T-cell (primary cell): ENCODE data around the gene GPRIN2. TPM values are rescaled to one million over a fixed set of nuclear protein-coding genes. Genes with fewer than 3 reads are reported as not detected.
"Not testable (repeated sequence)": the region's sequence is repeated elsewhere in the genome, so short reads cannot be mapped to it uniquely, and the experiment has no call there.

Experiments
- ATAC-seq, 4 experiments: fragments of 200-7000 bp in 3 of 4; fragments of 150-1000 bp in 1 of 4; cut with Tn5 transposase; replicated peaks in 1 of 4; 1 replicate in 3 of 4; 2 replicates in 1 of 4; pipeline ENCODE4 v1.10.0; 2021; ENCODE audit warnings: moderate library complexity in 3 of 4, mild to moderate bottlenecking in 2 of 4, moderate number of reproducible peaks in 1 of 4
- CTCF ChIA-PET, 2 donors: fragments of 300-600 bp; sonication (Branson Sonifier 250); formaldehyde crosslinking; loops; one replicate each; lab custom pipeline; 2022; ENCODE audit warnings: antibody characterized with exemption in 2 of 2; lab: Charles Lee
- POLR2A ChIA-PET, 2 donors: fragments of 300-600 bp; sonication (Branson Sonifier 250); formaldehyde crosslinking; loops; one replicate each; lab custom pipeline; 2022; ENCODE audit warnings: antibody characterized with exemption in 2 of 2; lab: Charles Lee
- DNase-seq, 35 experiments: peaks; one replicate each; pipeline versions ENCODE4 v3.0.0 to v3.0.0-alpha.2; 2013 to 2023
- H3K27ac ChIP-seq: one replicate; pipeline ENCODE4 v1.5.1; 2013; ENCODE audit warnings: low read length
- H3K27me3 ChIP-seq, 2 experiments: replicated peaks in 1 of 2; 1 replicate in 1 of 2; 2 replicates in 1 of 2; pipeline versions ENCODE4 v1.6.1 to v1.7.0; 2013; ENCODE audit warnings: low read length in 1 of 2, mixed read lengths in 1 of 2; ENCODE audit not compliant: control insufficient read depth in 2 of 2, insufficient read depth in 2 of 2; ENCODE audit errors: extremely low read depth in 1 of 2
- H3K36me3 ChIP-seq, 2 donors: 1 replicate in 1 of 2; 2 replicates in 1 of 2; pipeline versions ENCODE4 v1.6.1 to v1.7.0; 2013; ENCODE audit warnings: low read length in 1 of 2; ENCODE audit not compliant: control insufficient read depth in 2 of 2, insufficient read depth in 1 of 2; ENCODE audit errors: extremely low read depth in 1 of 2
- H3K4me1 ChIP-seq, 2 experiments: 1 replicate in 1 of 2; 2 replicates in 1 of 2; pipeline versions ENCODE4 v1.6.1 to v1.7.0; 2013; ENCODE audit warnings: low read length in 2 of 2, mixed read lengths in 1 of 2; ENCODE audit not compliant: insufficient read depth in 2 of 2, control insufficient read depth in 1 of 2; ENCODE audit errors: extremely low read depth in 1 of 2
- H3K4me3 ChIP-seq, 2 donors: 1 replicate in 1 of 2; 2 replicates in 1 of 2; pipeline versions ENCODE4 v1.5.1 to v1.7.0; 2013; ENCODE audit warnings: mild to moderate bottlenecking in 2 of 2, low read length in 1 of 2, moderate library complexity in 1 of 2; ENCODE audit not compliant: control insufficient read depth in 1 of 2; ENCODE audit errors: extremely low read depth in 1 of 2
- H3K9me3 ChIP-seq: 2 replicates; pipeline ENCODE4 v1.7.0; 2013
- H3K27ac Mint-ChIP-seq, 2 donors: one replicate each; pipeline ENCODE4 v1.8.0; 2020 to 2021; ENCODE audit warnings: mild to moderate bottlenecking in 2 of 2, mixed read lengths in 2 of 2
- H3K27me3 Mint-ChIP-seq, 2 donors: one replicate each; pipeline ENCODE4 v1.8.0; 2021 to 2022; ENCODE audit warnings: mixed read lengths in 2 of 2
- H3K36me3 Mint-ChIP-seq: one replicate; pipeline ENCODE4 v1.8.0; 2021; ENCODE audit warnings: mixed read lengths
- H3K4me1 Mint-ChIP-seq, 3 donors: one replicate each; pipeline ENCODE4 v1.8.0; 2020 to 2022; ENCODE audit warnings: mixed read lengths in 3 of 3, mild to moderate bottlenecking in 1 of 3
- H3K4me3 Mint-ChIP-seq, 3 donors: one replicate each; pipeline ENCODE4 v1.8.0; 2020 to 2022; ENCODE audit warnings: mild to moderate bottlenecking in 3 of 3, mixed read lengths in 3 of 3, moderate library complexity in 3 of 3
- H3K9me3 Mint-ChIP-seq, 3 donors: one replicate each; pipeline ENCODE4 v1.8.0; 2020 to 2022; ENCODE audit warnings: mixed read lengths in 3 of 3
- WGBS: methylation state at CpG from one replicate; pipeline ENCODE4 v1.1.5; 2013; ENCODE audit warnings: missing lambda C conversion rate; ENCODE audit not compliant: insufficient coverage; 5-methylcytosine and 5-hydroxymethylcytosine counted together
- total RNA-seq, 35 experiments: library from RNA in 6 of 35; stranded (reverse) in 6 of 35; fragments of 120-200 nt in 1 of 35; gene quantifications; one replicate each; pipeline versions ENCODE4 v1.2.1 to v1.2.4 and lab custom pipeline; 2013 to 2026

The GPRIN2 gene
- total RNA-seq, 5 donors from 2014 or later (not counting 1 experiment from before 2014, with no cell fraction given), result not detected

DNA sequence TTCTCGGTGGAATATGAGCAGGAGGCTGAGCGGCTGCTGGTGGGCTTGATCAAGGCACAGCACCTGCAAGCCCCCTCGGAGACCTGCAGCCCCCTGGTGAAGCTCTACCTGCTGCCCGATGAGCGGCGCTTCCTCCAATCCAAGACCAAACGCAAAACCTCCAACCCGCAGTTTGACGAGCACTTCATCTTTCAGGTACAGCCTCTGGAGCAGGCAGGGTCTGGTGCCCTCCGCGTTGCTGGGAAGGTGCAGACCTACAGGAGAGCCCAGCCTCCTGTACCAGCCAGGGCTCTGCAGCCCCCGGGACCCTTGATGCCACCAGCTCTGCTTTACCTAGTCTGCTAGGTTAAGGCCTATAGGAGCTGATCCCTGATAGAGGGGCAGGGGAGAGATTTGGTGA, 25.5 kb upstream of the GPRIN2 start:
- H3K4me1 ChIP-seq, H3K27ac Mint-ChIP-seq, H3K27ac ChIP-seq, H3K9me3 Mint-ChIP-seq, H3K27me3 Mint-ChIP-seq, H3K36me3 ChIP-seq, POLR2A ChIA-PET, H3K9me3 ChIP-seq, H3K4me1 Mint-ChIP-seq, ATAC-seq, H3K4me3 ChIP-seq, H3K27me3 ChIP-seq, H3K36me3 Mint-ChIP-seq, DNase-seq, CTCF ChIA-PET, H3K4me3 Mint-ChIP-seq: not testable (repeated sequence)
- no CpG with 5 or more reads among the region's 12 CpGs for WGBS

DNA sequence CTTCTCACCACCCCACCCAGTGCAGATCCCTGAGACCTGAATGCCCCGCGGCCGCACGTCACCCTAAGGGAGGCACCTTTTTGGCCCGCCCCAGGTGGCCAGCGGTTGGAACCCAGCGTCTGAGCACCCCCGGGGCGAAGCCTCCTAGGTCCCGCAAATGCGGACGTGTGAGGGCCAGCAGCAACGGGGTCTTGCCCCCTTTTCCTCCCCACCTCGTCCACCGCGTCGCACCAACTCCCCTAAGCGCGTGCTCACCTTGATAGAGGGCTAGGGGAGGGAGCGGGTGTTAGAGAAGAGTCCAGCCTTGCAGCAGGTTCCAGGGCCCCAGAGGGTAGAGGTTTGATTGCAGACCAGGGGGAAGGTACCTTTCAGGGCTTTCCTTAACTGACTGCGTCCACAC, 22.9 kb upstream of the GPRIN2 start:
- H3K27ac Mint-ChIP-seq, H3K27me3 ChIP-seq, H3K36me3 Mint-ChIP-seq, H3K36me3 ChIP-seq, ATAC-seq, H3K9me3 Mint-ChIP-seq, H3K9me3 ChIP-seq, DNase-seq, H3K4me3 Mint-ChIP-seq, H3K4me3 ChIP-seq, H3K27ac ChIP-seq, CTCF ChIA-PET, H3K4me1 Mint-ChIP-seq, H3K4me1 ChIP-seq, POLR2A ChIA-PET, H3K27me3 Mint-ChIP-seq: not testable (repeated sequence)
- no CpG with 5 or more reads among the region's 21 CpGs for WGBS

GRCh38 chr10:46578474-46579178, 22.2 kb upstream of the GPRIN2 start, which contains the start of gene SYT15:
TSS of gene SYT15 (plus strand) at chr10:46579128. CDS start at chr10:46579169, 41 bp downstream.
- DNase-seq, H3K27ac ChIP-seq, H3K4me3 Mint-ChIP-seq, POLR2A ChIA-PET, H3K9me3 Mint-ChIP-seq, H3K36me3 ChIP-seq, H3K4me3 ChIP-seq, CTCF ChIA-PET, H3K27me3 Mint-ChIP-seq, H3K9me3 ChIP-seq, H3K4me1 Mint-ChIP-seq, H3K36me3 Mint-ChIP-seq, H3K4me1 ChIP-seq, H3K27me3 ChIP-seq, H3K27ac Mint-ChIP-seq: not testable (repeated sequence)
- no CpG with 5 or more reads among the region's 68 CpGs for WGBS
- peak in 1 of 4 experiments; percentile 23 for ATAC-seq

- H3K4me3 Mint-ChIP-seq, ATAC-seq, H3K27me3 Mint-ChIP-seq, H3K4me3 ChIP-seq, H3K9me3 ChIP-seq, DNase-seq, H3K27ac ChIP-seq, H3K36me3 ChIP-seq, CTCF ChIA-PET, H3K4me1 Mint-ChIP-seq, H3K27me3 ChIP-seq, H3K9me3 Mint-ChIP-seq, H3K27ac Mint-ChIP-seq, H3K4me1 ChIP-seq, POLR2A ChIA-PET, H3K36me3 Mint-ChIP-seq: not testable (repeated sequence)
- WGBS, result 100% methylated on average over 2 of the region's 50 CpGs
Observed at GRCh38 chr10:46577624-46578473, 21.4 kb upstream of the GPRIN2 start.

GRCh38 chr10:46573884-46574283, 17.4 kb upstream of the GPRIN2 start:
- H3K9me3 ChIP-seq, H3K4me1 Mint-ChIP-seq, CTCF ChIA-PET, H3K4me1 ChIP-seq, H3K27me3 ChIP-seq, H3K27me3 Mint-ChIP-seq, ATAC-seq, H3K4me3 Mint-ChIP-seq, H3K9me3 Mint-ChIP-seq, H3K27ac ChIP-seq, H3K36me3 ChIP-seq, H3K4me3 ChIP-seq, DNase-seq, H3K36me3 Mint-ChIP-seq, H3K27ac Mint-ChIP-seq, POLR2A ChIA-PET: not testable (repeated sequence)
- no CpG with 5 or more reads among the region's 4 CpGs for WGBS

- H3K4me1 Mint-ChIP-seq, H3K4me3 ChIP-seq, H3K9me3 Mint-ChIP-seq, H3K27me3 Mint-ChIP-seq, H3K27me3 ChIP-seq, POLR2A ChIA-PET, H3K4me3 Mint-ChIP-seq, H3K27ac Mint-ChIP-seq, H3K36me3 ChIP-seq, H3K36me3 Mint-ChIP-seq, CTCF ChIA-PET, H3K9me3 ChIP-seq, ATAC-seq, H3K4me1 ChIP-seq, H3K27ac ChIP-seq, DNase-seq: not testable (repeated sequence)
- no CpG with 5 or more reads among the region's 5 CpGs for WGBS
Observed at GRCh38 chr10:46573314-46573713, 16.9 kb upstream of the GPRIN2 start.
